ENCODE data around the gene PPP1R10.
A peak's percentile ranks its signal among the peaks of the same experiment; 100 is the strongest.
"Not testable (repeated sequence)": the region's sequence is repeated elsewhere in the genome, so short reads cannot be mapped to it uniquely, and the experiment has no call there.

PPP1R10 gene

DNA sequence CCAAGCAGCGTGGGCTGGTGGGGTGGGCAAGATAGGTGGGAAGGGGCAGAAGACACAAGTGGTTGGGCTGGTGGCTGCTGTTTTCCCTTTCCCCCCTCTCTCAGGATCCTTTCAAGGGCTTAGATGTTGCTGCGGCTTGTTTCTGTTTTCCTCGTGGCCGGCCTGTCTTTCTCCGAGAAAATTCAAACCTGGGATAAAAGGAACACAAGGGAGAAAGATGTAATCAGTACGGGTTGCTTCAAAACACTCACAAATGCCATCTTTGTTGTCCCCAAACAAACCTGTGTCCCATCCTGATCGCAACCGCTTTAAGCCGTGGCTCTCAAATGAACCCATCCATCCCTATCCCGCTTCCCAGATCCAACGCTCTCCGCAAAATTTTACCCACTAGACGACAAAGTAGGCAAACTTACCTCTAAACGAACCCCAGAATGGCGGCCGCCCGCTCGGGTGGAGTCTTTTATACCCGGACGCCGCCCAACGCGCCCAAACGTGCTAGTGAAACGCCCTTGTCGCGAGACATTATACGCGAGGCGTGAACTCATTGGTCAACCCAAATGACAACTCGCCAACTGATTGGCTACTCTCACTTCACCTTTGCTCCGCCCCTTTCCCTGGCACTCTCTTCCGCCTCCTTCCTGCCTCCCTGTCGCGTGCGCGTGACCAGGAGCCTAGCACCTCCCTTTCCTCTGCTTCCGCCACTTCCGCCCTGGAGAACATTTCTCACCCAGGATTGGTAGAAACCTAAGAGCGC, at the start of gene PPP1R10:
Gene PPP1R10, minus strand, starts transcription at position 433 of the 754 bp plus-strand sequence. CDS start 7,299 bp downstream, outside the sequence.
- peak; percentile 98 for DNase-seq

DNA sequence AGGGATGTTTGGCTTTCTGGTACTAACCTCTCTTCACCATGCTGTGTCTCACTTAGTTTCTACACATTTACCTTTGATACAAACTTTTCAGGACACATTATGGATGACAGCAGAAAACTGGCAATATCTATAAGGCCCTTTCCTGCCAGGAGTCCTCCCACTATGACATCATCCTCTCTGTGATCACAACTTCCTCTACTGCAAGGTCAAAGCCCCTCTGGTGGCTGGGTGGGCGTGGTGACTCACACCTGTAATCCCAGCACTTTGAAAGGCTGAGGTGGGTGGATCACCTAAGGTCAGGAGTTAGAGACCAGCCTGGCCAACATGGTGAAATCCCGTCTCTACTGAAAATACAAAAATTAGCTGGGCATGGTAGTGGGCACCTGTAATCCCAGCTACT, 49.3 kb upstream of the PPP1R10 start:
- peak; percentile 72 for DNase-seq

- DNase-seq: no peak
Measured at GRCh38 chr6:30664994-30665767, 48.1 kb upstream of the PPP1R10 start.

DNA sequence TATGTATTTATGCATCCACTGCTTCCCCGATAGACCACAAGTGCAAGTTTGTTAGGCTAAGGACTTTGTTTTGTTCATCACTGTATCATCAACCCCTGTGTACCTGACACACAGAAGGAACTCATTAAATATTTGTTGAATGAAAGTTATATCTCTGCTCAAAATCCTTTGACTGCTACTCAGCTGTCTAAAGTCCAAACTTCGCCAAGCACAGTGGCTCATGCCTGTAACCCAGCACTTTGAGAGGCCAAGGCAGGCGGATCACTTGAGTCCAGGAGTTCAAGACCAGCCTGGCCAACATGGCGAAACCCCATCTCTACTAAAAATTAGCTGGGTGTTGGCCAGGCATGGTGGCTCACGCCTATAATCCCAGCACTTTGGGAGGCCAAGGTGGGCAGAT, 40.9 kb upstream of the PPP1R10 start:
- not testable (repeated sequence) for DNase-seq

DNA sequence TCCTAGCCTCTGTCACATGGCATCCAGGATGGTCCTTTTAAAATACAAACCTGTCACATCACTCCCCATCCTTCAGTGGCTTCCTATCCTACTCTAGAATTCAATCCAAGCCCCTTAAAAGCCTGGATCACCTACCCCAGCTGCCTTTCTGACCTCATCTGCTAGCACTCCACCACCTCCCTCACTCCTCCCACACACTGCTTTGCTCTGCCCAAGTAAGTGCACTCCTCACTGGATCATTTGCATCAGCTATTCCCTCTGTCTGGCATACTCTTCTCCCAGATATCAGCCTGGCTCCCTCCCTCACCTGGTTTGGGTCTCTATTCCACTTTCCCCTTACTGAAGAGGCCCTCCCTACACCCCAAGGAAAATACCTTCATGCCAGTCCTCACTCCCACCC, 40.4 kb upstream of the PPP1R10 start:
- no peak for DNase-seq

DNA sequence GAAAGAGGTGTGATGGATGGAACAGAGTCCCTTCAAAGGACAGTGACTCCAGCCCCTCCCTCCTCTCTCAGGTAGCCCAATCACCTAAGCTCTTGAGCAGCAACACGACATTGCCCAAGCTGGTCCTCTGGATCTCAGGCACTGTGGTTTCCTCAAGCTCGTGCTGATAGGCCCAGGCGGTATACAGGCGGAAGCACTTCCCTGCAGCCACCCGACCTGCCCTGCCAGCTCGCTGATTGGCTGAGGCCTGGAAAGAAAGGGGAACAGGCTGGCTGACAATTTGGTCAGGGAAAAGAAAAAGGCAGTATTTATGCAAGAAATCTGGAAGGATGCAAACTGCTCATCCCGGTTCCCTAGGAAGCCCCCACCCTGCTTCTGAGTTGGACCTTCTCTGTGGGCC, 39.5 kb upstream of the PPP1R10 start:
- DNase-seq: no peak

GRCh38 chr6:30655743-30656094, 38.7 kb upstream of the PPP1R10 start:
- no peak for DNase-seq

DNA sequence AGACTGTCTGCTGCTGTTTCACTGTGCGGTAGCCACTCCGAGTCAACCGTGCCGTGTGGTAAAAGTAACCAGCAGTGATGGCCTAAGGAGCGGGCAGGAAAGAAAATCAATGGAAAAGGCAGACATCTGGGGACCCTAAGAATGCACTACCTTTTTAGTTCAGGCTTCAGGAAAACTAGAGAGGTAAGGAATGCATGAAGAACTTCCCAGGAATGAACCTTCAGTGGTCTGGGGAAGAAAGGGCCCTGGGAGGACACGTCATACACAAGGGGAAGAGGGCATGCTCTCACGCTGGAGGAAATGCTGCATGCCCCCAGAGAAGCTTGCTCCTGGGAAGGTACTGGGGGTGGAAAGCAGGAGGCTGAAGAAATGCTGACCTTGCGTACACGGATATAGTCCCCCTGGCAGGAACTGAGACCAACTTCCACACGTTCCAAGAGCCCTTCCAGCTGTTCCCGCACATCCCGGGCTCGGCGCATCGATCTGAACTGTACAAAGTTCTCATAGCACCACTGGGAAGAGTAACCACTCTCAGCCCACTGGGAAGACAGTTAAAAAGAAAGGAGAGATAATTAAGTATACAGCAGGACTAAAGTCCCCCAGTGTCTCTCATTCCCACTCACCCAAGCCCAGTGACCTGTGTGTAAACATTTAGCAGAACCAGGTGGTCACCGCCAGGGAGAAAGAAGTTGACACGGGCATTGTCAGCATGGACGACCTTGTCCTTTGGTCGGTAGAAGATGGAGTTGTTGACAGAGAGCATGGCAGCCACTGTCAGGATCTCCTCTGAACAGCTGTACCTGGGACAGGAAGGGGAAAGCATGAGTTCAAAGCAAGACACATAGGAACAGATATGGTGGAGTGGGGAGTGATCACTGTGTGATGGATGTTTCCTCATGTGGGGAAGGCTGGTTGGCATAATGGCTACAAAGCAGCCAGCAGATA, 38.0 kb upstream of the PPP1R10 start:
- no peak for DNase-seq

DNA sequence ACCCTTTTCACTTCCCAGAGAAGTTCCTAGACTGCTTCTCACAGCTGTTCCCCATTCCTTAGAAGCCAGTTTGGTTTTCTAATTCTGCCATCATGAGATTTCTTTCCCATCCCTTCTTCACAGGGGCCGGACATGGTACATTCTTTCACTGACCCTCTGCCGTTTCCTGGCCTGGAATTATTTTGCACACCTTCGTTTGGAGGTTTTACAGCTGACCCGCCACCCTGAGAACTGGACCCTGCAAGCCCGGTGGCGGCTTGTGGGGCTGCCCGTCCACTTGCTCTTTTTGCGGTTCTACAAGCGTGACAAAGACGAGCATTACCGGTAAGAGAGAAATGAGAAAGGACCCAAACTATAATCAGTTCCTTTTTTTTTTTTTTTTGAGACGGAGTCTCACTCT, 34.1 kb upstream of the PPP1R10 start:
- no peak for DNase-seq

DNA sequence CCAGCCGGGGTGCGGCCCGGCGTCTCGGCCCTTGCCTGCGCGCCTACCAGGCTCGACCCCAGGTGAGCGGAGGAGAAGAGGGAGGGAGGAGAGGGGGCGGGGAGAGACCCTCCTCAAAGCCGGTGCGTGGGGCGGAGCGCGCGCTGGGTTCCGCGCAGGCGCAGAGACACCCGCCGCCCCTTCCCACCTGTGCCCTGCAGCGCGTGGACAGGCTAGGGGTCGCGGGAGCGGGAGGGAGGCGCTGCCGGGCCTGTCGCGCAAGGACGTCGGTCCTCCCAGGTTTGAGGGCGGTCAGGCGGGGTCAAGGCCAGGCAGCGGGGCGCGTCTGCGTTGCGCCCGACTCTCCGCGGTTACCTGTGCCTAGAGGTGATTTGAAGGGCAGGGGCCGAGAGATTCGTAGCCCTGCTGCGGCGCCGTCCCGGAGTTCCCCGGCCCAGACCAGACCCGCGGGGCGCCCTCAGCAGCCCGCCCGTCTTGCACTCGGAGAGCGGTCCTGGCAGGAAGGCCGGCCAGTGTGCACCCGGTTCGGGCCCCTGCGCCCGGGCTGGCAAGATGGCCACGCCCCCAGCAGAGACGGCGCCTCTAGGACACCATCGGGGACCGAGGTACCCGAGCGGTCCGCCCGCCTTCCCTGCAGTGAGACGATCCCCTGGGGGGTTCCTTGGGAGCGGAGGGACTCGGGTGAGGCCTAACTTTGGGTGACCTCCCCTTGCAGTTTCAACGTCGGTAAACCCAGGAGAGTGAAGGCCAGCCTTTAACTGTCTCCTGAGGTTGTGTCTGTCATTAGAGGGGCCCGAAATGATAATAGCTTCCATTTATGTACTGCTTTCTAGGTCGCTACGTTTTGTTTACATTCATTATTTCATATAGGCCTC, 30.4 kb upstream of the PPP1R10 start:
- DNase-seq: peak; percentile 88

GRCh38 chr6:30646450-30647241, 29.6 kb upstream of the PPP1R10 start, which contains the start of gene C6orf136:
C6orf136 (plus strand) TSS chr6:30647133; CDS start chr6:30647232, 99 bp downstream.
- peak; percentile 96 for DNase-seq

GRCh38 chr6:30645989-30646388, 28.9 kb upstream of the PPP1R10 start:
- DNase-seq: no peak

- no peak for DNase-seq
Measured at GRCh38 chr6:30644769-30645168, 27.7 kb upstream of the PPP1R10 start.

DNA sequence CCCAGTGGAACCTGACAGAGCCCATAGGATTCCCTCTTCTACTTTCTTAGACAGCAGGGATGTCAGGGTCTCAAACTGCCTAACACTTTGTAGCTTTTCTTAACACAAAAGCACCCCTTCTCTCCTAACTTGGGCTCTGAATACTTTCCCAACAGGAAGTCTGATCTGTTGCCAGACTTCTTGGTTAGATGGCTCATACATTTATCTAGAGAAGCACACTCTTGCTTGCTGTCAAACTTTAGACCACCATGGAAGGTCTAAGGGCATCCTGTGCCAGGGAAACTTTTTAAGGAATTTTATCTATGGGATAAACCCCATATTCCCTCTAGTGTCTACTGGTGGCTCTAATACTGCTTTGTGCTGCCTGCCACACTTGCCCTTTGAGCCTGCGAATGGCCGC, 26.6 kb upstream of the PPP1R10 start:
- DNase-seq: no peak

DNA sequence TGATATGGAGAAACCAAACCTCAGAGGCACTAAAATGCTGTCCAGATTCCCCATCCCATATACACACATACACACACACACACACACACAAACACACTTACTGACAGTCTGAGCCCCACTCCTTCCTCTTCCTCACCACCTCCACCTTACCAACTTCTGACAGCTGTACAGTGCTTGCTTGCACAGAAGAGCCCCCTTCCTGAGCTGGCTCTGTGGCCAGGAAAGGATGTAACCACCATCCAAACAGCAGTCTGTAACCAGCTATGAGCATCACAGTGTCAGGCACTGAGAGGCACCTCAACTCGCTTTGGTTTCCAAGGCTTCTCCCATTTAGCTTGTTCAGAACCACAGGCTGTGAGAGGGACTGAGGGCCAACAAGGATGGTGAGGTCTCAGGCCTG, 24.0 kb upstream of the PPP1R10 start:
- DNase-seq: no peak

GRCh38 chr6:30640481-30640880, 23.4 kb upstream of the PPP1R10 start:
- no peak for DNase-seq

- no peak for DNase-seq
Measured at GRCh38 chr6:30635834-30636233, 18.8 kb upstream of the PPP1R10 start.

- peak; percentile 88 for DNase-seq
Measured at GRCh38 chr6:30626484-30627366, 9.7 kb upstream of the PPP1R10 start, which contains the start of gene ATAT1. ATAT1 (plus strand) TSS chr6:30626874.

DNA sequence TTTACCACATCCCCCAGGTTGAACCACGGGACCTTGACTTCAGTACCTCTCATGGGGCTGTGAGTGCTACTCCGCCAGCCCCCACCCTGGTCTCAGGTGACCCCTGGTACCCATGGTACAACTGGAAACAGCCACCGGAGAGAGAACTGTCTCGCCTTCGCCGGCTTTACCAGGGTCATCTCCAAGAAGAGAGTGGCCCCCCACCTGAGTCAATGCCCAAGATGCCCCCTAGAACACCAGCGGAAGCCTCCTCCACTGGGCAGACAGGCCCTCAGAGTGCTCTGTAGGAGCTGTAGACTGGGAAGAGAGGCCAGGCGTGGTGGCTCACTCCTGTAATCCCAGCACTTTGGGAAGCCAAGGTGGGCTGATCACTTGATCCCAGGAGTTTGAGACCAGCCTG, 8.5 kb upstream of the PPP1R10 start:
- no peak for DNase-seq

GRCh38 chr6:30619561-30619960, 2.5 kb upstream of the PPP1R10 start:
- no peak for DNase-seq
